GOT3 (cell line): Measurements from ENCODE around the gene C11orf91.
"Not testable (repeated sequence)": the region's sequence is repeated elsewhere in the genome, so short reads cannot be mapped to it uniquely, and the experiment has no call there.

Experiments used
- DNase-seq: peaks from one replicate; lab custom pipeline; 2025; ENCODE audit warnings: mixed read lengths; lab: John Stamatoyannopoulos, UW

C11orf91 gene

DNA sequence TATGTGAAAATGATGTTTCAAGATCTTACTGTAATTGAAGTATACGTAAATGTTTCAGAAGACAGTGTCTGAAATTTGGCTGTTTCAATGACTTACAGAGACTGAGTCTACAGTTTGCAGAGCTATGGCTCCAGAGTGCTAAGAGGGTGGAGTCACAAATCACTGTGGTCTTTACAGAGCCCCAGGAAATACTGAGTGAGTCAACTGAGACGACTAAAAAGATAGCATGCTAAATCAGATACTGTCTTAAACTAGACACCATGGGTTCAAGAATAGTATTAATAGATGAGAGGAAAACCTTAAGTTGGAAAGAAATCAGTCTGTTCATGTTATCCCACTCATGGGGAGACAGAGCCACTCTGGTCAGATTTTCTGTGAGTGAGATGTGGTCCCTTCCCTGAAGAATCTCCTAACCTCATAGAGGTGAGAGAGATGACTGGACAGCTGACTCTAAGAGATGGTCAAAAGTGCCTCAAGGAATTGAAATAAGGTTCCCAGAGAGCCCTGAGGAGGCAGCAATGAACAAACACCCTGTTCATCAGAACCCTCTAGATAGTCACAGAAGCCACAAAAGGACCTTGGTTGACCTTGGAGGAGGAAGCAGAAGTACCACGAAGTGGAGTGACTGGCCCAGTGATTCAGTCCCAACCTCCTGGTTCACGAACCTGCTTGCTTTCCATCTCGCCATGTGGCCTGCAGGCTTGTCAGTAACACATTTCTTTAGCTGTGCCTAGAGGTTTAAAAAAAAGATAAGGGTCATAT, 30.2 kb downstream of the C11orf91 start:
- no peak for DNase-seq

DNA sequence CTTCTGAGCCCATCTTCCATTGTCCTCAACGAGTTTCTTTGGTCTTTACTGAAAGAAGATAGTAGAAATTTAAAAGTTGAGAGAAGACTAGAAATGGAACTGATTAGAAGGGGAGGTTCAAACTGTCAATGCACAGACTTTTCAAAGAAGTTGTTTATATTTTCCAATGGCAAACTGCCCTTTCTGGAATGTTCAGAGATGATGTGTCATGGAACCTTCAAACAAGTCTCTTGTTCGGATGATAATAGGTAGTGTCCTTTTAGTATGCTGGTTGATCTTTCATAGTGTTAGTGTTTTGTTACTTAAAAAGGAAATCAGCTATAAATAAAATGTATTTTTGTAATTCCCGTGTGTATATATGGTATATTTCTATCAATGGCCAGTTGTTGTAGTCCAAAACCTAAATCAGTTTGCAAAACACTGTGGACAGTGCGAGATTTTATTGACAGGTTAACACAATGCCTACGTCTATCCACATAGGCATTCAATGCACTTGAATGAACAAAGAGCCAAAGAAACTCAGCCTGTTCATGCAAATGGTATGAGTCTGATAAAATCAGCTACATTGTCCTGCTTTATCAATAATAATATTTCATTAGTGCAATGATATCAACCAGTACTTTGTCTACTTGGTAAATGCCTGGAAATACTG, 30.9 kb downstream of the C11orf91 start:
- no peak for DNase-seq

DNA sequence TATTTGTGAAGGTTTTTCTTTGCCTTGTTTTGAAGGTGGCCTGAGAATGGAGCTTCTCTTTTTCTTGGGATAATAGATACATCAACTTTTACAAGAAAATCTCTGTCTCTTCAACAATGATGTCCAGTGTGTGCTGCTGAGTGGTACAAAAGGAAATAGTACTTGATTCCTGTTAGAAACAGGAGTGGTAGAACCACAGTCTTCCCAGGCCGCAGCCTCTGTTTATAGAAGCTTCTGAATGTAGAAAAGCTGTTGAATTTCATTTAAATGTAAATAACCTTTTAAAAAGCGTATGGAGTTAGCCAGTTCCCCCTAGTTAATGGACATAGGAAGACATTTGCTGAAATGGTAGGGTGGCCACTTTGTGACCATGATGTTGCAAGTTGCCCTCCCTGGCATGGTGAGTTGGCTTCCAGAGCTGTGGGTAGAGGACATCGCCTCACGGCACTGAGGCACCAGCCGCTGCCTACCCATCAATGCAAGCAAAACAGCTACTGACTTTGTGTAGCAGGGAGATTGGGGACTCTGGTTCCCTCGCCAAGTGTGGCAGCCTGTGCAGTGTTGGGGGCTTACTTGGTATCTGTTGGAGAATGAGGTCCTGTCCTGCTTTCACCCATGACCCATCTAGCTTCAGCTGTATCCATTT, 31.6 kb downstream of the C11orf91 start:
- DNase-seq, result no peak

DNA sequence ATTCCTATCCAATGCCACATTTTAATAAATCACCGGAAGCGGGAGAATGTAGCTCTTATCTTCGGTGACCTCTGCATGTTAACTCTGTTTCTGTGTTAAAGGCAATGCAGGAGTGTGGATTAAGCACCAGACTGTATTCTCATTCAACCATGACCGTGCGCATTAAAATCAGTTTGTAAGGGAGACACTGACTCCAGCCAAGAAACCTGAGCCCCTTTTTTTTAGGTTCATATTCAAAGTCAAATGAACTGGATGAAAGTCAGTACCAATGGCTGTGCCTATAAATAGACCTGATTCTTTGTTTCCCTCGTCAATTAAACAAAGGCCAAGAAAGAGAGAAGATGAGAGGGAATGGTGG, 32.2 kb downstream of the C11orf91 start:
- DNase-seq, result no peak

DNA sequence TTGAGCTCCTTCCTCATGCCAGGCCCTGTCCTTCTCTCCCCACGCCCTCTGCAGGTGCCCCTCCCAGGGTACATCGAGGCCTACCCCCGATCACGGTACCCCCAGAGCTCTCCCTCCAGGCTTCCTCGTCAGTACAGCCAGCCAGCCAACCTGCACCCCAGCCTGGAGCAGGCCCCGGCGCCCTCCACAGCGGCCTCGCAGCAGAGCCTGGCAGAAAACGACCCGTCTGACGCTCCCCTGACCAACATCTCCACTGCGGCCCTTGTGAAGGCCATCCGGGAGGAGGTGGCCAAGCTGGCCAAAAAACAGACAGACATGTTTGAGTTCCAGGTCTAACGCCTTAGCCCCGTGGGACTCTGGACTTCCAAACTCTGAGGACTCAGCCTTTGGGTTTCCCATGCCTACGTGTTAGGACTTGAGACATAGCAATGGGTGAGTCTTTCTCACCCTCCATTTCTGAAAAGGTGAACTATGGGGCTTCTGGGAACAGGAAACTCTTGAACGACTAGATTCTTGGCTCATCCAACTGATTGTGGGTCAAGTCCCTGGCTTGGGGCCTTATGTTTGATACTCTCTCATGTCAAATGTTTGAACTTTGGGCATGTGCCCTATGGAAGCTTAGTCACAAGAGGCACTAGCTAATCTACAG, 32.7 kb downstream of the C11orf91 start:
- DNase-seq, result no peak

DNA sequence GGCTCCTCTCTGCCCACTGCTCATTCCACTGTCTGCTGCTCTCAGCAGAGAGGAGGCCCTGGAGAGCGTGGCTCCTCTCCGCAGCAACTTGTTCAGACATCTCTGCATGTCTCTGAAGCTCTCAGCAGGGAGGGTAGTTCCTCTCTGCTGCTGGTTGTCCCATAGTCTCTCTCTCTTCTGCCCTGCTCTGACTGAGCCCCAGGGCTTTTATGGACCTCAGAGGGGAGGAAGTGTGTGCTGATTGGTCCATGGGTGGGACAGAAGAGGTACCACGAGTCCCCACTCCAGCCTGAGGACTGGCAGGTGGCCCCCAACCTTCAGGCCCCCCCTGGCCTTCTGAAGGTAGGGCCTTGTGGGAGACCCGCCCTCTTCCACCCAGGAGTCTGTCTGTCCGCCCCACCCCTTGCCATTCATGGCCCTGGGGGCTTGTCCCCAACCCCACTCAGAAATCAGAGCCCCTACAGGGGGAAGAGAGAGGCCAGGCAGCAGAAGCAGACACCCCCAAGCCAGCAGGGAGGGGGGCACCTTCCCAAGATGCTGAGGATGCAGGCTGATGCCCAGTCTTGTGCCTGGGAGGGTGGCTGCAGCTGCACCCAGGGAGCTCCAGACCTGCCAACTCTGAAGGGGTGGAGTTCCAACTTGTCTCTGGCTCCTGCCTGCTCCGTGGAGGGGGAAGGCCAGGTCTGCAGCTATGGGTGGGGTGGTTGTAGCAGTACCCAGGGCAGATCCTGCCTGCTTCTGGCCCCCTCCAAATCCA, 35.1 kb downstream of the C11orf91 start:
- no peak for DNase-seq

DNA sequence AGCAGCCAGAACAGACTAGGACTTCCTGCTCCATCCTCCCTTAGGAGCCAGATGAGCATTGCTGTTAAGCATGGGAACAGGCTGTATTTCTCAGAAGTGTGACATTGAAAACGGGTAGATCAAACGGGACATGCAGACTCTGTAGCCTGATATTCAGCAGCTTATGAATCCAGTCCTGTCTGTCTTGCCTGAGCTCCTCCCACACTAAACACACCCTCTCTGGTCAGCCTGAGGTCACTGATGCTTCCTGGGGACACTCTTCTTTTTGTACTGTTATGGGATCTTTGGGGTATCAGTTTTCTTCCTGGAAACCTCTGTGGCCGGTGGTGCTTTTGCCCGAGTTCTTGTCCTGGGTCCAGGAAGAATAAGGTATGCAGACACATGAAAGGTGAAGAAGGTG, 35.8 kb downstream of the C11orf91 start:
- no peak for DNase-seq

DNA sequence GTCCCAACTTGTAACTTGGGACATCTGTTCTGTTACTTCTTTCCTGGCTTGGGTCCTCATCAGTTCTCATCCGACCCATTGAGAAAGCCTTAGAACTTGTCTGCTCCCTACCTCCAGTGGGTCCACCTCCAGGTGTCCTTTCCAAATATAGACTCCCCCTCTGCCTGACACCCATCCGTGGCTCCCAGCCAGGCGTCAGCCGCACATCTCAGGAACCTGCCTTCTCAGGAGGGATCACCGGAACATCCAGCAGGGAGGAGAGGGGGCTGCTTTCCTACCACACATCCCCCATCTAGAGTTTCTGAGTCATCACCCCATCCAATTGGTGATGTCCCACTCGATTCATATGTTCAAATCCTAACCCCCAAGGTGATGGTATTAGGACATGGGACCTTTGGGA, 36.5 kb downstream of the C11orf91 start:
- no peak for DNase-seq

DNA sequence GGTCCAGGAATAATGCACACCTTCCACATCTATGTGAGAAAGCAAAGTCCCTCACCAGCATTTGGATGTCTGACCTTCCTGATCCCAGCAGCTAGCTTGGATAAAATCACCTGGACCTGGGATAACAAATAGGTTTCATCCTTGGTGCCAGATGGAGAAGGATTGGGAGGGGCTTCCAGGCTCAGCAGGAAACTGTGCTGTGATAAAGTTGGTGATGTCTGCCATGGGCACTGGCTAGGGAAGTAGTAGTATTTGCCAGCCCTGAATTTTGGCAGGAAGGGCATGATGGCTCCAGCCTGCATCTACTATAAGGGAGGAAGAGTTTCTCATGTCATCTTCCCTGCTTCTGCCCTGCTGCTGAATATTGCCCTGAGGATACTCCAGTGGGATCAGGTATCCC, 37.5 kb downstream of the C11orf91 start:
- no peak for DNase-seq

DNA sequence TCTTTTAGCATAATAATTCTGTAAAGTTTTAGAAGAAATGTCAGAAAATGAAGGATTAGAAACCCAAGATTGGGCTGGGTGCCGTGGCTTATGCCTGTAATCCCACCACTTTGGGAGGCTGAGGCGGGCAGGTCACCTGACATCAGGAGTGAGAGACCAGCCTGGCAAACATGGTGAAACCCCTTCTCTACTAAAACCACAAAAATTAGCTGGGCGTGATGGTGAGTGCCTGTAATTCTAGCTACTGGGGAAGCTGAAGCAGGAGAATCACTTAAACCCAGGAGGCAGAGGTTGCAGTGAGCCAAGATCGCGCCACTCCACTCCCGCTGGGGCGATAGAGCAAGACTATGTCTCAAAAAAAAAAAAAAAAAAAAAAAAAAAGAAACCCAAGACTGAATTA, 39.1 kb downstream of the C11orf91 start:
- not testable (repeated sequence) for DNase-seq

DNA sequence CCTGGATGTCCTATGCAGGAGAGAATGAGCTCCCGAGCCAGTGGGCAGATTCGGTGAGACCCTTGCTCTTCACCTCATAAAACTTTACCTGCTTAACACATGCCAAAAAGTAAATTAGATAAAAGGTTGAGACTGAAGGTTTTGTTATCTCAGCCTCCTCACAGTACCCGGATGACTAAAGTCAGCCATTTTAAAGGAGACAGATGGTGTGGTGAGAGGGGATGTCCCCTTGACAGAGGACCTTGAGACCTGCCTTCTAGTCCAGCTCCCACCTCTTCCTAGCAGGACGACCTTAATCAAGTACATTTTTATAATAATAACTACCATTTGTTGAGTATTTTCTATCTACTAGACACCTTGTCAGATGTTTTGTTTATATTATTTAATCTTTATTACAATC, 39.7 kb downstream of the C11orf91 start:
- no peak for DNase-seq

DNA sequence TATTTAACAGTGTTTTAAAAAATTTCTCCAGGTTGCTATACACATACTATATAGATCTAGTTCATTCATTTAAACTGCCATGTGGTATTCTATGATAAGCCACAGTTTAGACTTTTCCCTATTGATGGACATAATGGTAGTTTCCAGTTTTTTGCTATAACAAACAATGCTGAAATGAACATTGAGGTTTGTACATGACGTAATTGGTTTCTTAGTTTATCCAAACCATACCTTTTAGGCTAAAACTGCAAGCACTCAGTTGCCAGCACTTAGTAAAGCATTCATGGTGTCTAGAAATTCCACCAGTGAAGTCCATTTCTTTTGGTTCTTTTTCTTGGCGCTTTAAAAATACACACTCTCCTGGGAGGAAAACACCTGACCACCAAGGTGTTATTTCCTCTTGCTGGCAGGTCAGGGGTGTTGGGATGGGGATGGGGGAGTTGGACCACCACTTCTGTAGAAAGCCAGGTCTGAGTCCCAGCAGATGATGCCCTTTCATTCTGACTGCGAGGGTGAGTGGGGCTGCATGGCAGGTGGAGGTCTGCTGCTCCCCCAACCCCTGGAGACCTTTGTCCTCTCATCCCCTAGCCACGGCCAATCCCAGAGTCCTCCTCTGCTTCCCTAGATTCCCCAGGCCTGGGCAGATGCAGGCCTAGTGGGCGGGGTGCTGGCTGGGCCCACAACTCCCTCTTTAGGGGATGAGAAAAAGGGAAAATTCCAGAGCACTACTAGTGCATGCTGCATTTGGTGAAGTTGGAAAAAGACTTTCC, 41.1 kb downstream of the C11orf91 start:
- no peak for DNase-seq

DNA sequence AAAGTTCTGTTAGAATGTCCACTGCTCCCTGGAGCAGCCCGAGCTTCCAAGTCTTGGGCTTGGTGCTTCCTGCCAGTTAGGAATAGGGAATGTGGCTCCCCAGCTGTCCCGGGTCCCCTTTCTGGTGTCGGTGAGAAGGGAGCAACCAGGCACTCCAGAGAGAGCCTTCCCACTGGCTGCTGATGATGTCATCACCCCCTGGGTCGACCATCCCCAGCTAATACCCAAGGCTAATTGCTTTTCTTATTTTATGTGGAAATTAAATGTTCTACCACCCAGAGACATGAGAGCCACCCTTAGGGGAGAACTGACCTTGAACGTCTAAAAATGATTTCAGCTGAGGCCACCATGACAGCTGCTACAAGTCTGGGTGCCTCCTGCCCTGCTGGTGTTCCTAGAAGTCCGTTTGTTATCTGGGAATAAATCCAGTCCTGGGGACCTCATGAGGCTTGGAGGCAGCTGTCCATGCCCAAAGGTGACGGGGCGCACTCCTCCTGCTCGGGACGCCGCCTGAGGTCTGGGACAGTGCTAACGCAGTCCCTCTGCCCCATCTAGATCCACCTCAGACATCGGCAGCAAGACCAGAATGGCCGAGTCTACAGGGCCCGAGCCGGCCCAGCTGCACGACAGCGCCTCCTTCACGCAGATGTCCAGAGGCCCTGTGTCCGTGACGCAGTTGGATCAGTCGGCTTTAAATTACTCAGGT, 42.3 kb downstream of the C11orf91 start:
- DNase-seq, result no peak

DNA sequence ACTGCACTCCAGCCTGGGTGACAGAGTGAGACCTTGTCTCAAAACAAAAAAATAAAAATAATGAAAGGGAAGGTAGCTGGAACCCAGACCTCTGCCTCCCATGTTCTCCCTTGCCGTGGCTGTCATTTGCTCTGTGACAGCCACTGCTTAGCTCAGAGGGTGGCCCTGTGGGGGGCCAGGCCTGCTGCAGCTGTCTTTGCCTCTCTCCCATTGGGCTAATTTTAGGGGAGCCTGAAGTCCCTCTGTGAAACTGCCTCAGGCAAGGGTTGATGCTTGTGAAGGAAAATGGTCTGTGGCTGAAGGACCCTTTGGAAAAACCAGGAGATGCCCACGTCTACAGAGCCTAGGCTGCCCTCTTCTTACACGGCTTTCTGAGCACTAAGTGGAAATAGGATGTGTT, 42.9 kb downstream of the C11orf91 start:
- no peak for DNase-seq

DNA sequence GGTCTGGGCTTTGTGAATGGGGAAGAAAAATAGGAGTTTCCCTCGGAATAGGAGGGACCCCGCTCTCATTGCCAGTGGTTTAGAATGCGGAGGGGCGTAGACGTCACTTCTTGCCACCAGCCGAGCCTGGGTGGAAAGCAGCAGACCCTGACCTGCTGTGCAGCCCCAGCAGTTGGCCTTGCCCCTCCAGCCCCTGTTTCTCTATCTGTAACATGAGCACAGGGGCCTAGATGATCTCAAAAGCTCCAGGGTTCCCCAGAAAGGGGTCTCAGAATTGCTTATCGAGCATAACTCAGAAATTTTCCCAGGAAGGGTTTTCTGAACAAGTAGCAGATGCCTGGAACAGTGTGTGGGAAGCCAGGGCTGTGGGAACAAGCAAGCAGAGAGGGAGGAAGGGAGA, 43.9 kb downstream of the C11orf91 start:
- no peak for DNase-seq

DNA sequence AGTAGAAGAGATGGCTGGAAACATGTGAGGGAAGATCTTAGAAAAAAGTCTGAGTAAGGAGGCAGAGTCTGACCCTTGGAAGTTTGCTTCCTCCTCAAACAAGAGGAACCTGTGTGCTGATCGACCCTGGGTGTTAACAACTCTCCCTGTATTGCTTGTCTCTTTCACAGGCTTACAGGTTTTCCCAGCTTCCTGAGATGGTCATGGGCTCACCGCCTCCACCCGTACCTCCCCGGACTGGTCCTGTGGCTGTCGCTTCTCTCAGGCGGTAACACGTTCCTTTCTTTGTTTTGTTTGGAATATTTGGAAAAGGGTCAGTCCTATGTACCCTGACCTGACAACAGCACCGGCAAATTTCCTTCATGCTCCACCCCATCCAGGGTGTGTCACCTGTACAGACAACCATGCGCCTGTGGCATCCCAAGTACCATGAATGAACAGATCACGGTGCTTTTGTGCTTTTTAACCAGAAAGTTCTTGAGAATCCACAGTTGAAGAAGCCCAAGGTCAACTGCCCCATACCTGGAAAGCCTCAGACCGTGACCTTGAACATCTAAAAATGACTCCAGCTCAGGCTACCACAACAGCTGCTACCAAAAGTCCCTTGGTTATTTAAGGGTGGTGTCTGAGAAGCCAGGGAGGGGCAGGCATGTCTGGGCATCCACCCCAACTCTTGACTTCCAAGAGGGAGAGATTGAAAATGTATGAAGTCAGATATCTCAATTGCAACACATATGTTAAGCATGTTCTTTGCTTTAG, 44.6 kb downstream of the C11orf91 start:
- no peak for DNase-seq

DNA sequence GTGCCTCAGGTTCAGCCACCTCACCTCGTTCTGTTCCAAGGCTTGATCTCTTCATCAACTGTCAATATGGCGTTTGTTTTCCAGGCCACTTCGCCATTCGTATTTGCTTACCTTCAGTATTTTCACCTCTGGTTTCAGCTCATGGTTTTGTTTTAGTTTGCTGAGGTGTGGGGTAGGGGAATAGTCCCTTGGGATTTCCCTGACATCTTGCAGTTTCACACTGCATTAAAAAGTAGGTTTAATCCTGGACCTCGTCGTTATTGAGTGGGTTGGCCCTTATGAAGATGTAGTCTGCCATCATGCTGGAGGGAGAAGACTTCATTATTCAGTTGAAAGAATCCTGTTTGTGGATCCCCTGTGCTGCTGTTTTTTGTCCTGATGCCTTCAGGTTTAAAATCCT, 46.0 kb downstream of the C11orf91 start:
- DNase-seq, result no peak

DNA sequence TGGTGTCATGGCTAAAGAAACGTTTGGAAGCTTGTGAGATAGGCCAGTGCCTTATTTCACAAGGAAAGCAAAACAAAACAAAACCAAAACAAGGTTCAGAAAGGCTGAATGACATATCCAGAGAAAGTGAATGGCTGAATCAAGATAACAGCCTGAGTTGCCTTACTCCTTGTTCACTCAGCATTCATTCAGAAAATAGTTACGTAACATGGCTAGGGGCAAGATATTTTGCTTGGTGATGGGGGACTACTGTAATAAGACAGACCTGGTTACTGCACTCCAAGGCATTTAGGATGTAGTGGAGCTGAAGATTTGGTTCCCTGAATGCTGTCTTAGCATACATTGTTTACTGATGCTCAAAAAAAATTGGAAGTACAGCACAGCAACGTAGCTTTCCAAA, 47.7 kb downstream of the C11orf91 start:
- no peak for DNase-seq

DNA sequence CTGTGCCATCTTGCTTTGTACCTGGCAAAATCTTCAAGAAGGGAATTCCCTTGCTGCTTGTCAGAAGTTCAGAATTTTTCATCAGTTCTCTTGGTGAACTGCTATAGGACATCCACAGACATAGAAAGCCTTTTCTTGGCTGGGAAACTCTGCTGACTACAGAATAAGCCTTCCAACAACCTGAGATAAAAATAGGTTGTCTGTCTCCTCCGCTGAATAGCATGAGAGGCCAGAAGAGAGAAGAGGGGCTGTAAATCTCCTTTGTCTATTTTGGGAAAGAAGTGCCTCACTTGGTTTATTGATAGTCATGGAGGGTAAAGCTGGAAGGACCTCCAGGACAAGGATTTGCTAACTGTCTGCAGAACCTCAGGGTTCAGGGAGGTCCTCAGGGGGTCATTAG, 48.2 kb downstream of the C11orf91 start:
- DNase-seq, result no peak

DNA sequence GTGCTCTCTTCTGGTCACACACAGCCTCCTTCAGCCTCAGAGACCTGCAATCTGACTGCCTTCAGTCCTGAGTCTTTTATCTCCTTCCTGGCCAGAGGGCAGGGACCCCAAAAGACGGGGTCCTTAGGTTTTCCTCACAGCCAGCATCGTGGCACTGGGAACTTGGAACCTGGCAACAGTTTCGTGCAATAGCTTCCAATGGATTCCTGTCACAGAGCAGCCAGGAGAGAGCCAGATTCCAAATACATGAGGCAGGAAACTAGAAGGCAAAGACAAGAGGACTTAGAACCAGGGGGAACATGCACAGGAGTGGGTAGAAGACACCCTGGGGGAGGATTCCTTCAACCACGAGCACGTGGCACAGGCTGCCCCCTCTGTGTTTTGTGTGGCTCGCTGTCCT, 48.6 kb downstream of the C11orf91 start:
- DNase-seq, result no peak
